ENCODE results near the gene CADM1.

Gene CADM1

DNA sequence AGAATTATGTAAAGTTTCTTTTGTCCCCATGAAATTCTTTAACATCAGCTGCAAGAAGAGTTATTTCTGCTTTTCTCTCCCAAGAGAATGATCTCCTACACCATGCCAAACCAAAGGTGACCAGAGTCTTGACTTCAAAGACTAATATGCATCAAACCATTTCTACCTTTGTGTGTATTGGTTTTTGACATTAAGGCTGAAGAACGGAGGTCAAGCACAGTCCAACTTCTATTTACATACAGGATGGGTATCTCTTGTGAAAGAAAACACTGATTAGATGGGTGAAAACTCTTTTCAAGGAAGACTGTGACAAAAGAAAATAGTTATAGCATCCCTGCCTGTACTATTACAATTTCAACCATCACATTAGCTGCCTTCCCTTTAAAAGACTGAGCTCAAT is 256.3 kb downstream of the CADM1 start:
- H3K4me3 ChIP-seq (ENCODE audit: low read length), result no peak overlapping the region
- no peaks in the 10 kb centered on the region for H3K27me3 ChIP-seq (ENCODE audit: control insufficient read depth, insufficient read depth, low read length)
- no peaks in the 10 kb centered on the region for H3K36me3 ChIP-seq (ENCODE audit: control insufficient read depth, insufficient read depth, low read length)
- no peaks in the 10 kb centered on the region for H3K9me3 ChIP-seq (ENCODE audit: control insufficient read depth, low read length)
- H3K4me1 ChIP-seq (ENCODE audit: control insufficient read depth, insufficient read depth, low read length), result no peaks in the 10 kb centered on the region
- H3K9ac ChIP-seq (ENCODE audit: low read length), result no peak overlapping the region

DNA sequence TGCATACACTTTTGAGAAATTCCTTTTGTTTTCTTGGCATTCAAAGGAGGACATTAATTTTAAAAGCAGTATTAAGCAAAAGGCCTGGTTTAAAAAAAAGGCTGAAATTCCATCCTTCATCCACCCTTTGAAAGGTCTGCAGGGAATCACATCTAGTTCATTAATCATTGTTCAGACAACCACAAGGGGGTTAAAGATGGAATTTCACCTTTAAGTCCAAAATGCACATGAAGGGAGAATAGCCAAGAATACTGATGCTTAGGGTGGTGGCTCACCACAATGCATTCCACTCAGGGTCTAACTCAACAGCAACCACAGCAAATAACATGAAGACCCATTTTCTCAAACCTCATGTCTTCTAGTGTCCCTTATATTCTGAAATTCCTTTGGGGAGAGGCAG is 256.9 kb downstream of the CADM1 start:
- no peaks in the 10 kb centered on the region for H3K36me3 ChIP-seq (ENCODE audit: control insufficient read depth, insufficient read depth, low read length)
- H3K27me3 ChIP-seq (ENCODE audit: control insufficient read depth, insufficient read depth, low read length), result no peaks in the 10 kb centered on the region

DNA sequence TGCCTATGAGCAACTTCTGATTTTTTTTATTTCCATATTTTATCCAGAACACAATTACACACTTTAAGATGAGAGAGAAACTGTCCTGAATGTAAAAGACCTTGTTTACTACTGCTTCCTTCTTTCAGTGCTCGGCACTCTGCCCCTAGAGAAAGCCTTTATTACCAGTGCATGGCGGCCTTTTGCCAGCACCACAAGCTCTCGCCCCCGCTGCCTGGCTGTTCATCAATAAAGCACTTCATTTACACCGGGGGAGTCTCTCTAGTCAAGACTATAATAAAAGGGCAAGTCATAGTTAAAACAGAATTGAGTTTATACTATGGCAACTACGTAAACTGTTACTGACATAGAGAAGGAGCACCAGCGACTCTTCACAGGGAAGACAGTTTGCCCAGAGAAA is 259.5 kb downstream of the CADM1 start:
- no peaks in the 10 kb centered on the region for H3K27me3 ChIP-seq (ENCODE audit: control insufficient read depth, insufficient read depth, low read length)
- no peaks in the 10 kb centered on the region for H3K4me1 ChIP-seq (ENCODE audit: control insufficient read depth, insufficient read depth, low read length)
- no peaks in the 10 kb centered on the region for H3K36me3 ChIP-seq (ENCODE audit: control insufficient read depth, insufficient read depth, low read length)
- H3K9ac ChIP-seq (ENCODE audit: low read length), result no peak overlapping the region
- no peak overlapping the region for H3K4me3 ChIP-seq (ENCODE audit: low read length)
- no peaks in the 10 kb centered on the region for H3K9me3 ChIP-seq (ENCODE audit: control insufficient read depth, low read length)

More for the DNA sequence above, 256.9 kb downstream of the CADM1 start:
- H3K9me3 ChIP-seq (ENCODE audit: control insufficient read depth, low read length), result no peaks in the 10 kb centered on the region
- no peak overlapping the region for H3K9ac ChIP-seq (ENCODE audit: low read length)
- no peak overlapping the region for H3K4me3 ChIP-seq (ENCODE audit: low read length)
- no peaks in the 10 kb centered on the region for H3K4me1 ChIP-seq (ENCODE audit: control insufficient read depth, insufficient read depth, low read length)

DNA sequence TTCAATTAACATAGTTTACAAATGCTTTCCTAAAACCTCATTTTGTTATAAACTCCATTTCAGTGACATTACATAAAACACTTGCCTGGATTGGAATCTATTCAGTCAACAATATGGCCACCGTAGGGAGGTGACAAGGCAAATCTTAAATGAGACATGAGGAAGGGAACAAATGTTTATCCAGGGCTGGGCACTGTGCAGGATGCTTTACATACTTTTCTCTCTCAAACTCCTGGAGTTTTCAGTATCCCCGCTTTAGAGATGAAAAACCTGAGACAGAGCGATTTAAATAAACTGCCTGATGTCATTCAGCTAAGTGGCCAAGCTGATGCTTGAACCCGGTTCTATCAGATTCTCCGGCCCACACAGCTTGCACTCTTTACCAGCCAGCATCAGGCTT is 259.9 kb downstream of the CADM1 start:
- Histone ChIP-seq H3K27me3 (ENCODE audit: control insufficient read depth, insufficient read depth, low read length) (no peaks in the 10 kb centered on the region), H3K9ac (ENCODE audit: low read length) (no peak overlapping the region), H3K4me3 (ENCODE audit: low read length) (no peak overlapping the region), H3K9me3 (ENCODE audit: control insufficient read depth, low read length) (no peaks in the 10 kb centered on the region), H3K36me3 (ENCODE audit: control insufficient read depth, insufficient read depth, low read length) (no peaks in the 10 kb centered on the region), H3K4me1 (ENCODE audit: control insufficient read depth, insufficient read depth, low read length) (no peaks in the 10 kb centered on the region)

DNA sequence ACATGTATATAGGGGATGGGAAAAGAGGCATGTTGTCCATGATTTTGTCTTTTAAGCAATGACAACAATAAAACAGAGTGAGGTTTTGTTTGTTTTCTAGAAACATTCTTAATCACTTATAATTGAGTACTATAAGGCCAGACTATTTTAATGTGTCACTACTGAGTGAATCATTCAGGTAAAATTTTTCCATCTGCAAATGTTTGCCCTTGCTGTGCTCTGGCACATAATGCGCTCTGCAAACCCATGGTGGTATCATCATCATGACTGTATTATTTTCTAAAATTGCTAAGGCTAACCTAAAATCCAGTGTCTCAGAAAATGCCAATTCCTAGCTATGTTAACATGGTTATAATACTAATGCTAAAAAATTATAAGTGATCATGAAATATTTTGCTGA is 261.2 kb downstream of the CADM1 start:
- H3K4me3 ChIP-seq (ENCODE audit: low read length), result no peak overlapping the region
- no peaks in the 10 kb centered on the region for H3K27me3 ChIP-seq (ENCODE audit: control insufficient read depth, insufficient read depth, low read length)
- no peaks in the 10 kb centered on the region for H3K4me1 ChIP-seq (ENCODE audit: control insufficient read depth, insufficient read depth, low read length)
- H3K9ac ChIP-seq (ENCODE audit: low read length), result no peak overlapping the region
- no peaks in the 10 kb centered on the region for H3K9me3 ChIP-seq (ENCODE audit: control insufficient read depth, low read length)
- H3K36me3 ChIP-seq (ENCODE audit: control insufficient read depth, insufficient read depth, low read length), result no peaks in the 10 kb centered on the region

DNA sequence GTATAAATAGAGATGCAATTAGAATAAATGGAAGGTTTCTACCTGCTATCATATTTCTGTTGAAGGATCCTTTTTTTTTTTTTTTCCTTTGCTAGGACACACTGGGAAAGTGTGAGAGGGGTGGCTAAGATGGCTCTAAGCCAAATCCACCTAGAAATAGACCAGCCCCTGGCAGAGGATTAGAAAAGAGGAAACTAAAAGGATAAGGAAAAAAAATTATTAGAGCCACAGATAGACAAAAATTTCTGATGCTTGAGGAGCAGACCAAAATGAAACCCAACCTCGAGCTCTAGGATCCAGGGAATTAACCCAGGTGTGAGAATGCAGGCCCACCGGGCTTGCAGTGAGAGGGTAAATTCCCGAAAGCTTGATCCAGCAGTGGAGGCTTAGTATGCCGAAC is 262.3 kb downstream of the CADM1 start:
- H3K4me1 ChIP-seq (ENCODE audit: control insufficient read depth, insufficient read depth, low read length), result no peaks in the 10 kb centered on the region
- H3K9me3 ChIP-seq (ENCODE audit: control insufficient read depth, low read length), result no peaks in the 10 kb centered on the region
- no peaks in the 10 kb centered on the region for H3K27me3 ChIP-seq (ENCODE audit: control insufficient read depth, insufficient read depth, low read length)
- H3K9ac ChIP-seq (ENCODE audit: low read length), result no peak overlapping the region
- H3K36me3 ChIP-seq (ENCODE audit: control insufficient read depth, insufficient read depth, low read length), result no peaks in the 10 kb centered on the region
- H3K4me3 ChIP-seq (ENCODE audit: low read length), result no peak overlapping the region

DNA sequence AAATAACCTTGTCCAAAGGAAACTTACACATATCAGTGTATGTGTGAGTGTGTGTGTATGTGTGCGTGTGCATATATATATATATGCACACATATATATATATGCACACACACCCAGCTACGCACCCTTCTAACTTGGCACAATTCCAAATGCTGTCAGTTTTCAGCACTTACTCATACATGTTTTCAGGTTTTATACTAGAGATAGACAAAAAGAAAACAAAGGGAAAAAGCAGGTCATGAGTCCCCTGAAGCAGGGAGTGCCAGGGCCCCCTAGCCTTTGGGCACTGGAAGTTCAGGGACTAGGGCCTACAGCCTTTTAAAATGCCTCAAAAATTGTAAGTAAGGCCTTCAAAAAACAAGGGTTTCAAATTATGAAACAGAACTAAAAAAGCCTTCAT is 265.4 kb downstream of the CADM1 start:
- Histone ChIP-seq H3K27me3 (ENCODE audit: control insufficient read depth, insufficient read depth, low read length) (no peaks in the 10 kb centered on the region), H3K9ac (ENCODE audit: low read length) (no peak overlapping the region), H3K36me3 (ENCODE audit: control insufficient read depth, insufficient read depth, low read length) (no peaks in the 10 kb centered on the region), H3K4me3 (ENCODE audit: low read length) (no peak overlapping the region), H3K4me1 (ENCODE audit: control insufficient read depth, insufficient read depth, low read length) (no peaks in the 10 kb centered on the region), H3K9me3 (ENCODE audit: control insufficient read depth, low read length) (no peaks in the 10 kb centered on the region)

DNA sequence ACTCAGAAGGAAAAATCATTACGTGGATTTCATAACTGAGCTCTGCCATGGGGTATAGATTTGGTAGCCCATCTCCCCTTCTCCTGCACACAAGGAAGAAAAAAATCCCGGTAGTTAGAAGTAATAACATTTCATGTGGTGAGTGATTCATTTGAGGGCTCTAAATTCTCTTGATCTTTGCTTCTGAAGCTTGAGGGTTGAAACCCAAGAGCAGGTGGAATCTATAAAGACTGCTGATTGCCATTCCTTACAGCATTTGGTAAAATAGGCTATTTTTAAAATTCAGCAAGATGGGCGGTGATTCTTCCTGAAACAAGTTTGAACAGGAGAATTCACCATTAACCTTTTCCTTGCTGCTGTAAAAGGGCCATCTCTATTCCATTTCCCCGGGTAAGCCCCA is 266.1 kb downstream of the CADM1 start:
- no peak overlapping the region for H3K9ac ChIP-seq (ENCODE audit: low read length)
- no peak overlapping the region for H3K4me3 ChIP-seq (ENCODE audit: low read length)
- H3K4me1 ChIP-seq (ENCODE audit: control insufficient read depth, insufficient read depth, low read length), result no peaks in the 10 kb centered on the region
- no peaks in the 10 kb centered on the region for H3K27me3 ChIP-seq (ENCODE audit: control insufficient read depth, insufficient read depth, low read length)
- H3K9me3 ChIP-seq (ENCODE audit: control insufficient read depth, low read length), result no peaks in the 10 kb centered on the region
- H3K36me3 ChIP-seq (ENCODE audit: control insufficient read depth, insufficient read depth, low read length), result no peaks in the 10 kb centered on the region

DNA sequence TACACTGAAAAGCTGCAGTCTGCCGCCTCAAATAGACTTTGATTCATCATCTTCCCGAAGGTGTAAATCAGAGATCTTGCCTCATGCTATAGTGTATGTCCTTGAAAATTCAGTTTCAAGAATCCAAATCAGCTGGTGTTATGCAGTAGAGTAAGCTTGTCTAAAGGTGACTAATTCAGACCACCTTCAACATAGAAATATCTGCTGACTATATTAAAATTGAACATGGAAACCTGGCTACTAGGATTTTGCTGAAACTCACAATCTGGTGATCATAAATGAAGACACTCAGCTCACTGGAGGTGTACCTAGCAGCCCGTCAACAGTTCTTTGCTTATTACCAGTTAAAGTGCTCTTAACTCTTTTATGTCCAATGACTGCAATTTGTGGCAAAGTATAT is 266.6 kb downstream of the CADM1 start:
- H3K27me3 ChIP-seq (ENCODE audit: control insufficient read depth, insufficient read depth, low read length), result no peaks in the 10 kb centered on the region
- H3K36me3 ChIP-seq (ENCODE audit: control insufficient read depth, insufficient read depth, low read length), result no peaks in the 10 kb centered on the region
- H3K4me3 ChIP-seq (ENCODE audit: low read length), result no peak overlapping the region
- no peaks in the 10 kb centered on the region for H3K4me1 ChIP-seq (ENCODE audit: control insufficient read depth, insufficient read depth, low read length)
- no peak overlapping the region for H3K9ac ChIP-seq (ENCODE audit: low read length)
- H3K9me3 ChIP-seq (ENCODE audit: control insufficient read depth, low read length), result no peaks in the 10 kb centered on the region

DNA sequence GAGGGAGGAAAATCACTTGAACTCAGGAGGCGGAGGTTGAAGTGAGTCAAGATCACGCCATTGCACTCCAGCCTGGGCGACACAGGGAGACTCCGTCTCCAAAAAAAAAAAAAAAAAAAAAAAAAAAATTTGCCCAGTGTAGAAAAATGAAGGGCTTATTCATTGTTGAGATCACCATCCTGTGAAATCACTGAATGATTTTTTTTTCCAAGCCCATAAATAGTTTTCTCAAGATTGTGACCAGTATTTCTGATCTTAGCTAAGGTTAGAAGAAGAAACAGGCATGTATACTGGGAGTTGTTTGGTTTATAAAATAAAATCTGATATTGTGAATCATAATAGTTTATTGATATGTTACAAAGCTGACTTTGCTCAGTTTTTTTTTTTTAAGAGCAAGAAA is 269.4 kb downstream of the CADM1 start:
- no peaks in the 10 kb centered on the region for H3K36me3 ChIP-seq (ENCODE audit: control insufficient read depth, insufficient read depth, low read length)
- H3K9me3 ChIP-seq (ENCODE audit: control insufficient read depth, low read length), result no peaks in the 10 kb centered on the region
- H3K9ac ChIP-seq (ENCODE audit: low read length), result no peak overlapping the region
- H3K27me3 ChIP-seq (ENCODE audit: control insufficient read depth, insufficient read depth, low read length), result no peaks in the 10 kb centered on the region
- no peaks in the 10 kb centered on the region for H3K4me1 ChIP-seq (ENCODE audit: control insufficient read depth, insufficient read depth, low read length)
- H3K4me3 ChIP-seq (ENCODE audit: low read length), result no peak overlapping the region

DNA sequence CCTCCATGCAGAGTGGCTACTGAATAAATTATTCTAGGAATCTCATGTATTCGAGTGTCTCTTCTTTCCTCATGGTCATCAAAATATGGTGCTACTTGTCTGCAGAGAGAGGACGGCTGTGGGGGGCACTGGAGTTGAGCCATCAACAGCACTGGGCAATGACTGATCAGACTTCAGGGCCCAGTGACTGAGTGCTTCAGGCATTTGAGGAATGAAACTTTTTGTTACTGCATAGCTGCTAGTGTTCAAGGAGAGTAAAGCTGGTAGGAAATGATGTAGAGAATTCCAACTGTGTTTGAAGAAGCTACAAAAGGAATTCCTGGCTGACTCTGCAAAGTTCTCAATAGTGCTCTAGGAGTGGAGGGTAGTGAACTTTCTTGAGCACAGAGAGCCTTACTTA is 277.7 kb downstream of the CADM1 start:
- H3K9ac ChIP-seq (ENCODE audit: low read length), result no peak overlapping the region
- no peaks in the 10 kb centered on the region for H3K27me3 ChIP-seq (ENCODE audit: control insufficient read depth, insufficient read depth, low read length)
- H3K9me3 ChIP-seq (ENCODE audit: control insufficient read depth, low read length), result no peaks in the 10 kb centered on the region
- no peak overlapping the region for H3K4me3 ChIP-seq (ENCODE audit: low read length)
- no peaks in the 10 kb centered on the region for H3K36me3 ChIP-seq (ENCODE audit: control insufficient read depth, insufficient read depth, low read length)
- no peaks in the 10 kb centered on the region for H3K4me1 ChIP-seq (ENCODE audit: control insufficient read depth, insufficient read depth, low read length)

DNA sequence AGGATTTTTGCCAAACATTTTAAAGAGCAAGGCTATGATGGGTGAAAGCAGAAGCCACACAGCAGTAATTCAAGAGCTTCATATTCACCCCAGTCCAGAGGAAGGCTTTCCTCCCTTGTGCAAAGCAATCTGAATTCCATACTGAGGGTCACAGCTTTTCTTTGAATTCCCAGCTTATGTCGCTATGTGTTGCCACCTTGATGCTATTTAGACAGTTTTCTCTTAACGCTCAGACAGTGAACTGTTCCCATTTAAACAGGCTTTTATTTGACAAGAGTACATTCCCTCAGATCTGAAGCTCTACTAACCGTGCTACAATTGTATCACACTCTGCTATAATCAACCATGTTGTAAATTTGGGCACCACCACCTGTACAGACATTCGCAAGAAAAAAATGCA is 279.7 kb downstream of the CADM1 start:
- no peak overlapping the region for H3K4me3 ChIP-seq (ENCODE audit: low read length)
- no peaks in the 10 kb centered on the region for H3K27me3 ChIP-seq (ENCODE audit: control insufficient read depth, insufficient read depth, low read length)
- H3K36me3 ChIP-seq (ENCODE audit: control insufficient read depth, insufficient read depth, low read length), result no peaks in the 10 kb centered on the region
- no peaks in the 10 kb centered on the region for H3K4me1 ChIP-seq (ENCODE audit: control insufficient read depth, insufficient read depth, low read length)
- H3K9ac ChIP-seq (ENCODE audit: low read length), result no peak overlapping the region
- no peaks in the 10 kb centered on the region for H3K9me3 ChIP-seq (ENCODE audit: control insufficient read depth, low read length)

DNA sequence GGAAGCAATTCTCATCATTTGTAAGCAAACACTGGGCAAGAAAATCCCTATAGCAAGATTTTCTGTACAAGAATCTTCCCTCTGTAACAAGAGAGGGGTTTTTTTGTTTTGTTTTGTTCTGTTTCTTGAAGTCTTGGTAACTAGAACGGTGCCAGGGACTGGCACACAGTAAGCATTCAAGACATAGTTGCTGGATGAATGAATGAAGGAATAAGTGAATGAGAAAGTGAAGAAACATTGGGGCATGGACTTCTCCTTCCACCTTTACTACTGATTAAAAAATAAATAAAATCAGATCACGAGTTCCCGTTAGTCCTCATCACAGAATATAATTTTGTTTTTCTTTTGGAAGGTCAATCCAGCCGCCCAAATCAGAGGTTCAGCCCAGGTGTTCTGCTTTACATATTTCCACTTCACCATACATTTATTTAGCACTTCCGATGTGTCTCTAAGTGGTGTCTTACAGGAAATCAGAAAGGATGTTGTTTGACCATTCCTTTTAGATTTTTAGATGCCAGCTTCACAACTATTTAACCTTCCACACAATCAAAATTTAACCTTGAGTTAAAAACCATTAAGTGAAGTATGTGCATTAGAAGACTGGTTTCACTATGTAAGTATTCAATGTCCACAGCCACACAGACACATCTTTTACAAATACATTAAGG is 281.2 kb downstream of the CADM1 start:
- no peaks in the 10 kb centered on the region for H3K36me3 ChIP-seq (ENCODE audit: control insufficient read depth, insufficient read depth, low read length)
- no peak overlapping the region for H3K4me3 ChIP-seq (ENCODE audit: low read length)
- H3K4me1 ChIP-seq (ENCODE audit: control insufficient read depth, insufficient read depth, low read length), result no peaks in the 10 kb centered on the region
- H3K9me3 ChIP-seq (ENCODE audit: control insufficient read depth, low read length), result no peaks in the 10 kb centered on the region
- H3K9ac ChIP-seq (ENCODE audit: low read length), result no peak overlapping the region
- no peaks in the 10 kb centered on the region for H3K27me3 ChIP-seq (ENCODE audit: control insufficient read depth, insufficient read depth, low read length)
